NT2/D1 (cell line): ENCODE data around the gene SMIM38.
"Not testable (repeated sequence)": the region's sequence is repeated elsewhere in the genome, so short reads cannot be mapped to it uniquely, and the experiment has no call there.

Source experiments
- DNase-seq: peaks from one replicate; pipeline ENCODE4 v3.0.0-alpha.2; 2011; ENCODE audit warnings: low read depth, low spot score
- H3K27me3 ChIP-seq: 2 replicates; pipeline ENCODE4 v1.6.0; 2011; ENCODE audit warnings: mild to moderate bottlenecking; ENCODE audit not compliant: insufficient read length, insufficient read depth
- H3K36me3 ChIP-seq: 2 replicates; pipeline ENCODE4 v1.6.1; 2011; ENCODE audit warnings: mild to moderate bottlenecking, low read length, mixed read lengths; ENCODE audit not compliant: insufficient read depth, insufficient read length
- H3K4me1 ChIP-seq: 2 replicates; pipeline ENCODE4 v1.5.1; 2011; ENCODE audit not compliant: insufficient read depth, insufficient read length
- H3K4me3 ChIP-seq: 2 replicates; pipeline ENCODE4 v1.5.1; 2011; ENCODE audit warnings: low read depth; ENCODE audit not compliant: insufficient read length
- H3K9ac ChIP-seq: 2 replicates; pipeline ENCODE4 v1.6.0; 2011; ENCODE audit warnings: low read depth; ENCODE audit not compliant: insufficient read length
- H3K9me3 ChIP-seq: 2 replicates; pipeline ENCODE4 v1.5.1; 2011; ENCODE audit warnings: mild to moderate bottlenecking, low read length; ENCODE audit not compliant: insufficient read depth
- SUZ12 ChIP-seq: IDR thresholded peaks from 2 replicates; pipeline ENCODE4 v1.6.1; 2011; ENCODE audit not compliant: insufficient read length, insufficient read depth; ENCODE audit errors: extremely low read depth
- YY1 ChIP-seq: IDR thresholded peaks from 2 replicates; pipeline ENCODE4 v1.6.1; 2011; ENCODE audit not compliant: insufficient read length, insufficient read depth
- ZNF274 ChIP-seq: IDR thresholded peaks from 2 replicates; pipeline ENCODE4 v1.6.1; 2011; ENCODE audit warnings: mild to moderate bottlenecking, low read depth, low read length

The SMIM38 gene

DNA sequence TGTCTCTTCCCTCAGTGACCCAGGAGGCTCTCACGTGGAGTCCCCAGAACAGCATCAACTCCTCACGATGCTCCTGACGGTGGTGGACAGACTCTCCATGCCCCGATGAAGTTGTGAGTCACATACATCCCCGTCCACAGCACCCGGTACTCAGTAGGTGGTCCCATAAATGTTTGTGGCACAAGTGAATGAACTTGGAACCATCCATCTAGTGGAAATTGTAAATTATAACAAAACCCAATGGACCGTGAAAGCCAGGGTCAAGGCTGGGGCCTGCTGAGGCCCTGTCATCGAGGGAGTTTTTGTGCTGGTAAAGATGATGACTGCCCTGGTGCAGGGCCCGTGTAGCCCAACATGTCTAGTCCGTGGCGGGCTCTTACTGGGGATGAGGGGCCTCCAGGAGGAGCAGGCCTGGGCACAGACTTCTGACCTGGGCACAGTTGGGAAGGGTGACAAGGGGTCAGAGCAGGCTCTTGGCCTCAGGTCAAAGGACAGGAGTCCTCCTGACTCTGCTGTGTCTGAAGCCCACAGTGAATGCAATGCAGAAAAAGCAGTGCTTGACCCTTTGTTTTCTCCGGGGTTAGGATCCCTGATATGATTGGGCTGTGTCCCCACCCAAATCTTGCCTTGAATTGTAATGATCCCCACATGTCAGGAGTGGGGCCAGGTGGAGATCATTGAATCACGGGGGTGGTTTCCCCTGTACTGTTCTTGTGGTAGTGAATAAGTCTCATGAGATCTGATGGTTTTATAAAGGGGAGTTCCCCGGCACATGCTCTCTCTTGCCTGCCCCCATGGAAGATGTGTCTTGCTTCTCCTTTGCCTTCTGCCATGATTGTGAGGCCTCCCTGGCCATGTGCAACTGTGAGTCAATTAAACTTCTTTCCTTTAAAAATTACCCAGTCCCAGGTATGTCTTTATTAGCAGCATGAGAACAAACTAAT lies 20.0 kb upstream of the SMIM38 start:
- Histone ChIP-seq H3K4me3 (no peak overlapping the region), H3K27me3 (no peaks in the 10 kb centered on the region), H3K36me3 (no peaks in the 10 kb centered on the region), H3K9ac (no peak overlapping the region), H3K9me3 (peaks cover 10% of the 10 kb centered on the region), H3K4me1 (peaks cover 7% of the 10 kb centered on the region)
- TF ChIP-seq YY1 (no peak), SUZ12 (no peak), ZNF274 (no peak)
- DNase-seq = no peak

GRCh38 chr11:69136471-69136870 lies 19.3 kb upstream of the SMIM38 start:
- H3K9me3 ChIP-seq = peaks cover 10% of the 10 kb centered on the region
- no peak for DNase-seq
- H3K9ac ChIP-seq = no peak overlapping the region
- H3K27me3 ChIP-seq = no peaks in the 10 kb centered on the region
- TF ChIP-seq SUZ12 (no peak), ZNF274 (no peak)
- no peak overlapping the region for H3K4me3 ChIP-seq
- no peaks in the 10 kb centered on the region for H3K36me3 ChIP-seq
- H3K4me1 ChIP-seq = peaks cover 3% of the 10 kb centered on the region

GRCh38 chr11:69137151-69137844 lies 18.4 kb upstream of the SMIM38 start:
- TF ChIP-seq SUZ12 (no peak), ZNF274 (no peak), YY1 (no peak)
- no peak for DNase-seq
- Histone ChIP-seq H3K36me3 (no peaks in the 10 kb centered on the region), H3K9ac (no peak overlapping the region), H3K27me3 (no peaks in the 10 kb centered on the region), H3K4me3 (no peak overlapping the region), H3K4me1 (no peaks in the 10 kb centered on the region), H3K9me3 (peaks cover 10% of the 10 kb centered on the region)

- Histone ChIP-seq H3K9me3 (peaks cover 4% of the 10 kb centered on the region), H3K36me3 (no peaks in the 10 kb centered on the region), H3K4me1 (no peaks in the 10 kb centered on the region), H3K9ac (no peak overlapping the region), H3K27me3 (no peaks in the 10 kb centered on the region), H3K4me3 (no peak overlapping the region)
- no peak for TF ChIP-seq YY1
- TF ChIP-seq SUZ12 = no peak
- no peak for TF ChIP-seq ZNF274
- no peak for DNase-seq
These were observed 17.5 kb upstream of the SMIM38 start for GRCh38 chr11:69138265-69138664.

DNA sequence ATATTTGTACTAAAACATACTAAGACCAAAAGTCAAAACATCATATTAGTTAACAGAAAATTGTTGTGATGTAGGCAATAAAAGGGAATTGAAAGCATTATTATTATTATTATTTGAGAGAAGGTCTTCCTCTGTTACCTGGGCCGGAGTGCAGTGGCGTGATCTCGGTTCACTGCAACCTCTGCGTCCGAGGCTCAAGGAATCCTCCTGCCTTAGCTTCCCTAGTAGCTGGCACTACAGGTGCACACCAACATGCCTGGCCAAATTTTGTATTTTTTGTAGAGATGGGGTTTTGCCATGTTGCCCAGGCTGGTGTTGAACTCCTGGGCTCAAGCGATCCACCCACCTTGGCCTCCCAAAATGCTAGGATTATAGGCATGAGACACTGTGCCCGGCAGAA lies 15.6 kb upstream of the SMIM38 start:
- not testable (repeated sequence) for H3K36me3 ChIP-seq, H3K4me1 ChIP-seq, H3K9ac ChIP-seq, H3K9me3 ChIP-seq, H3K4me3 ChIP-seq, H3K27me3 ChIP-seq, DNase-seq

DNA sequence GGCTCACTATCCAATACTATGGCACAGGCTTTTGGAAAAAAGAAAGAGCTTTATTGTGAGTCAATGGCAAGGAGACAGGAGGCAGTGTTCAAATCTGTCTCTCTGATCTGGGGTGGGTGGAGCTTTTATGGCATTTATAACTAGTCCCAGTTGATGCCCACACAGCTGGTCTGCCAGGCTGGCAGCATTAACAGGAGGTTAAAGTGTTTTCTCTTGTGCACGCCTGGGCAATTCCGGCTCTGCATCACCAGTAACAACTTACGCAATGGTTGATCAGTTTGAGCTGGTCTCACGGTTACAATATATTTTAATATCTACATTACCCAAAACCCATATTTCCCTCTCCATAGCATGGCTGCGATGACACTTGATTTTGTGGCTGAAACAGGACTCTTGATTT lies 15.1 kb upstream of the SMIM38 start:
- no peak for TF ChIP-seq ZNF274
- TF ChIP-seq YY1 = no peak
- TF ChIP-seq SUZ12 = no peak
- H3K9ac ChIP-seq = no peak overlapping the region
- H3K27me3 ChIP-seq = no peaks in the 10 kb centered on the region
- DNase-seq = no peak
- H3K4me1 ChIP-seq = no peaks in the 10 kb centered on the region
- H3K4me3 ChIP-seq = no peak overlapping the region
- H3K9me3 ChIP-seq = no peaks in the 10 kb centered on the region
- no peaks in the 10 kb centered on the region for H3K36me3 ChIP-seq

DNA sequence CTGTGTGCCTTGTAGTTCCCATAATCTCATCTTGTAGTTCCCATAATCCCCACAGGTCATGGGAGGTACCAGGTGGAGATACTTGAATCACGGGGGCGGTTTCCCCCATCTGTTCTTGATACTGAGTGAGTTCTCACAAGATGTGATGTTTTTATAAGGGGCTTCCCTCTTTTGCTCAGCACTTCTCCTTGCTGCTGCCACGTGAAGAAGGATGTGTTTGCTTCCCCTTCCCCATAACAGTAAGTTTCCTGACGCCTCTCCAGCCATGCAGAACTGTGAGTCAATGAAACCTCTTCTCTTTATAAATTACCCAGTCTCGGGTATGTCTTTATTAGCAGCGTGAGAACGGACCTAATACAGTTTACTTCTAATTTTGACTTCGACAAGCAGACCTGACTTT lies 14.0 kb upstream of the SMIM38 start:
- TF ChIP-seq SUZ12 (no peak), YY1 (no peak), ZNF274 (no peak)
- Histone ChIP-seq H3K4me1 (no peaks in the 10 kb centered on the region), H3K9me3 (peaks cover 10% of the 10 kb centered on the region), H3K9ac (no peak overlapping the region), H3K27me3 (no peaks in the 10 kb centered on the region), H3K36me3 (no peaks in the 10 kb centered on the region), H3K4me3 (no peak overlapping the region)
- no peak for DNase-seq
